ENCODE results near the gene OLIG3. TPM values are rescaled to one million over a fixed set of nuclear protein-coding genes. Genes with fewer than 3 reads are reported as not detected.

The OLIG3 gene
- total RNA-seq (ENCODE audit: low replicate concordance): not detected in 2 replicates

GRCh38 chr6:137494281-137494987 lies at the start of gene OLIG3:
Gene OLIG3 (minus strand): TSS chr6:137494394. CDS start chr6:137494170, 224 bp downstream.

